ENCODE measurements around the gene NSG1. TPM values are rescaled to one million over a fixed set of nuclear protein-coding genes. Genes with fewer than 3 reads are reported as not detected.

Gene NSG1
- total RNA-seq, 1 experiment from 2014 or later = not detected

DNA sequence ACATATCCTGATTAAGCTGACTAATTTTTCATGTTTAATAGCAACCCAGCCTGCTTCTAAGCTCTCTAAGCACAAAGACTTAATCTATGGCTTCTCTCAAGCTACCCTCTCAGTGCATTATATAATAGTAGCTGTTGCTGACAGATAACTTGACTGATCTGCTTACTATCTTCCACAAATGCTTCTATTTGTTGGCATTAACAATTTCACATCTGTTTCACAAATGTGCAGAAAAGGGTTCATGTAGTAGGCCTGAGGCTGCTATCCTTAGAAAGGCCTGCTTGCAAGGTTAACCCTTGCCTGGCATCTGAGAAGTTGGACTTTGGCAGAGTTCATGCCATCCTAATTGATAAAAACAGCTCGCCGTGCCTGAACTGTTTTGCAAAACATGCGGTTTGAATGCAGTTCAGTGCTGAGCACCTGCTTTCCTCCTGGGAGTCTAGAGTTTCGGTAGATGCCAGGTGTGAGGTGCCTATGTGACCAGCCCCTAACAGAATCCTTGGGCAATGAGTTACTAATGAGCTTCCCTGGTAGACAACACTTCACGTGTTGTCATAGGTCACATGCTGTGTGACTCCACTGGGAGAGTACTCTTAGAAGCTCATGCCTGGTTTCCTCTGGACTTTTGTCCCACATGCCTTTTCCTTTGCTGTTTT is 68.4 kb downstream of the NSG1 start:
- Histone ChIP-seq H3K27ac (ENCODE audit: low read length) (no peak overlapping the region), H3K27me3 (ENCODE audit: control insufficient read depth, insufficient read depth, low read length) (no peaks in the 10 kb centered on the region), H3K36me3 (ENCODE audit: control insufficient read depth, insufficient read depth, low read length) (no peaks in the 10 kb centered on the region), H3K4me3 (ENCODE audit: low read depth in 2 of 2, low read length in 2 of 2) (no peak overlapping the region), H3K9me3 (ENCODE audit: control insufficient read depth, insufficient read depth, low read depth, low read length) (no peaks in the 10 kb centered on the region), H3K4me1 (ENCODE audit: control insufficient read depth, insufficient read depth, low read length) (no peaks in the 10 kb centered on the region)
- ATAC-seq = no peak
- TF ChIP-seq POLR2AphosphoS5 (IDR thresholded peaks at IDR 0.05; ENCODE audit: low read depth, low read length) = no peak
- TF ChIP-seq, protein P1, sequence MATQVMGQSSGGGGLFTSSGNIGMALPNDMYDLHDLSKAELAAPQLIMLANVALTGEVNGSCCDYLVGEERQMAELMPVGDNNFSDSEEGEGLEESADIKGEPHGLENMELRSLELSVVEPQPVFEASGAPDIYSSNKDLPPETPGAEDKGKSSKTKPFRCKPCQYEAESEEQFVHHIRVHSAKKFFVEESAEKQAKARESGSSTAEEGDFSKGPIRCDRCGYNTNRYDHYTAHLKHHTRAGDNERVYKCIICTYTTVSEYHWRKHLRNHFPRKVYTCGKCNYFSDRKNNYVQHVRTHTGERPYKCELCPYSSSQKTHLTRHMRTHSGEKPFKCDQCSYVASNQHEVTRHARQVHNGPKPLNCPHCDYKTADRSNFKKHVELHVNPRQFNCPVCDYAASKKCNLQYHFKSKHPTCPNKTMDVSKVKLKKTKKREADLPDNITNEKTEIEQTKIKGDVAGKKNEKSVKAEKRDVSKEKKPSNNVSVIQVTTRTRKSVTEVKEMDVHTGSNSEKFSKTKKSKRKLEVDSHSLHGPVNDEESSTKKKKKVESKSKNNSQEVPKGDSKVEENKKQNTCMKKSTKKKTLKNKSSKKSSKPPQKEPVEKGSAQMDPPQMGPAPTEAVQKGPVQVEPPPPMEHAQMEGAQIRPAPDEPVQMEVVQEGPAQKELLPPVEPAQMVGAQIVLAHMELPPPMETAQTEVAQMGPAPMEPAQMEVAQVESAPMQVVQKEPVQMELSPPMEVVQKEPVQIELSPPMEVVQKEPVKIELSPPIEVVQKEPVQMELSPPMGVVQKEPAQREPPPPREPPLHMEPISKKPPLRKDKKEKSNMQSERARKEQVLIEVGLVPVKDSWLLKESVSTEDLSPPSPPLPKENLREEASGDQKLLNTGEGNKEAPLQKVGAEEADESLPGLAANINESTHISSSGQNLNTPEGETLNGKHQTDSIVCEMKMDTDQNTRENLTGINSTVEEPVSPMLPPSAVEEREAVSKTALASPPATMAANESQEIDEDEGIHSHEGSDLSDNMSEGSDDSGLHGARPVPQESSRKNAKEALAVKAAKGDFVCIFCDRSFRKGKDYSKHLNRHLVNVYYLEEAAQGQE (IDR thresholded peaks at IDR 0.05; ENCODE audit: insufficient read depth in 1 of 2, low read depth in 2 of 2, low read length in 1 of 2) = no peak
- no peak for TF ChIP-seq TCF7L2 (IDR thresholded peaks at IDR 0.05; ENCODE audit: low read depth, low read length)
- TF ChIP-seq SIN3A (IDR thresholded peaks at IDR 0.05; ENCODE audit: borderline replicate concordance, insufficient read depth, low read depth, low read length) = no peak
- no peak for TF ChIP-seq CTCF (IDR thresholded peaks at IDR 0.05)
- in situ Hi-C loops (cut with HindIII; ENCODE audit: low pct_unique_long_range_greater_than_20kb, low sequenced_read_pairs) (no loop called here), intact Hi-C loops (cut with micrococcal nuclease; ENCODE audit: unreplicated experiment) (no loop called here)
- ChIA-PET CTCF (no interaction called here), POLR2A (no interaction called here)
- no TSS peak for BruUV-seq (replicated peaks)
- DNase-seq (ENCODE audit: low read depth, low spot score) = no peak

GRCh38 chr4:4456351-4456750 is 69.4 kb downstream of the NSG1 start:
- Histone ChIP-seq H3K27ac (ENCODE audit: low read length) (no peak overlapping the region), H3K9me3 (ENCODE audit: control insufficient read depth, insufficient read depth, low read depth, low read length) (no peaks in the 10 kb centered on the region), H3K4me3 (ENCODE audit: low read depth in 2 of 2, low read length in 2 of 2) (no peak overlapping the region), H3K27me3 (ENCODE audit: control insufficient read depth, insufficient read depth, low read length) (no peaks in the 10 kb centered on the region), H3K4me1 (ENCODE audit: control insufficient read depth, insufficient read depth, low read length) (no peaks in the 10 kb centered on the region), H3K36me3 (ENCODE audit: control insufficient read depth, insufficient read depth, low read length) (no peaks in the 10 kb centered on the region; the same call in 1 of the 2 replicates)
- ATAC-seq = no peak
- TF ChIP-seq SIN3A (IDR thresholded peaks at IDR 0.05; ENCODE audit: borderline replicate concordance, insufficient read depth, low read depth, low read length) (no peak), TCF7L2 (IDR thresholded peaks at IDR 0.05; ENCODE audit: low read depth, low read length) (no peak)
- TF ChIP-seq, protein P1 (IDR thresholded peaks at IDR 0.05; ENCODE audit: insufficient read depth in 1 of 2, low read depth in 2 of 2, low read length in 1 of 2) = no peak
- ChIA-PET CTCF (no interaction called here), POLR2A (no interaction called here)
- intact Hi-C loops (cut with micrococcal nuclease; ENCODE audit: unreplicated experiment) (no loop called here), in situ Hi-C loops (cut with HindIII; ENCODE audit: low pct_unique_long_range_greater_than_20kb, low sequenced_read_pairs) (no loop called here)
- no peak for DNase-seq (ENCODE audit: low read depth, low spot score)
- no TSS peak for BruUV-seq (replicated peaks)
